HG03354 (cell line): ENCODE data around the gene COL4A2.

Experiments
- ATAC-seq: cut with Tn5 transposase; IDR thresholded peaks from one replicate; pipeline ENCODE4 v1.9.1; 2021; ENCODE audit warnings: mild to moderate bottlenecking; ENCODE audit not compliant: unreplicated experiment, poor library complexity, severe bottlenecking

Gene COL4A2

DNA sequence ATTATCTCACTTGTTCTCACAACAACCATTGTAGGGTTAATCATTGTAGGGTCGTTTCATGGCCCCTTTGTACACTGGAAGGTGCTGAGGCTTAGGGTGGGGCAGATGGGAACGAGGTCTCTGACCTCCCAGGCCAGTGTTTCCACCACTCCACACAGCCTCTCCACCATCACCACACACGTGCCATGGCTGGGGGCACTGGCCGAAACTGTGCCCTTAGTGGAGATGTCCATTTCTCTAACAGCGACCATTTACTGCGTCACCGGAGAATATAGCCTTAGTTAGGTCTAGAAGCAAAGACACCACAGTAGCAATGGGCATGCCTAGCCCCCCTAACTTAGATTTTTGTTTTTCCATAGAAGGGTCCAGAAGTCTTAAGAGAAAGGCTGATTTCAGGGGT is 36.6 kb upstream of the COL4A2 start:
- no peak for ATAC-seq

- ATAC-seq, result no peak
Observed at GRCh38 chr13:110271313-110271712, 35.8 kb upstream of the COL4A2 start.

DNA sequence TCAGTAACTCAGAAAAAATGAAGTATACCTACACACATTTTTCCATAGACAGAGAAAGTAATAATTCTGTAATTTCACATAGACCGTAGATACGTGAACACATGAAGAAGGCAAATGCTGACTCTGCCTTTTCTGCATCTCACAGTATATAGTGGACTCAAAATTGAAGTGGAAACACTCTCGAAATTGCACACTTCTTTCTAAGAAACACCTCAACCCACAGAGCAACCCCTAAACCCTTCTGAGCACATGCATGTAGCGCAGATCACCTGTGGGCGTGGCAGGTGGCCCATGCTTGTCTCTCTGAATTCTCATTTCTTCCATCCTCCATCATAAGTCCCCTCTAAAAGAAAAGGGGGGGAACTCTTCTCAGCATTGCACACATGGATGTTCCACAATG is 34.9 kb upstream of the COL4A2 start:
- no peak for ATAC-seq

DNA sequence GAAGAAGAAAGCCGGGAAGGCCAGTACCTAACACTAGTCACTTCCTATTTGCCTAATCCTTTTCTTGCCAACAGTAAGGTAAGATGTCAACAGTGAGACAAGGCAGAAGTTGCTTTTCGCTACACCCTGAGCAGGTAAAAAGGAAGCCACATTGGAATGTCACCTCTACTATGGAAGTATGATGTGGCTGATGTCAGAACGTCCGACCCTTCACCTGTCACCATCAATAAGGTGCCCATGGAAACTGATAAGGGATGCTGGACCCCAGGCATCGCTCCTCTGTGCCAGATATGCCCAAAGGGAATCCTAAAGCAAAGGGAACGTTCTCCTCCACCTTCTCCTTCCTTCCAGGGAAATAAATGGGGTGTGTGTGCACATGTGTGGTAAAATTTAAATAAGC is 34.4 kb upstream of the COL4A2 start:
- no peak for ATAC-seq

DNA sequence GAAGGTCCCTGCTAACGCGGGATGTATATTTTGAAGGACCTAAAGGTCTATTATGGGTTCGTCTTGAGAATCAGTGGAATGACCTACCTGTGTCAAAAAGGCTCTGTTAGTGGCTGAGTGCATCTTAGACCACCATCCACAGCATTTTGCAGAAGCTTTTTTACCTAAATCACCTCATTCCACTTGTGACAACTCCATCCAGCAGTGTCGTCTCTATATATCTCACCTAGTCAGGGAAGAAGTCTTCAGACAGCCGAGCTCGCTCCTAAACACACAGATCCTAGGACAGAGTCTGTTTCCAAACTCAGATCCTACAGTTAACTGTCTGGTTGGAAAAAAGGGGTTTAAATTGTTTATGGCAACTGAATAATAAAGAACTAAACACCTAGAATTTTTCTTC is 33.8 kb upstream of the COL4A2 start:
- no peak for ATAC-seq

DNA sequence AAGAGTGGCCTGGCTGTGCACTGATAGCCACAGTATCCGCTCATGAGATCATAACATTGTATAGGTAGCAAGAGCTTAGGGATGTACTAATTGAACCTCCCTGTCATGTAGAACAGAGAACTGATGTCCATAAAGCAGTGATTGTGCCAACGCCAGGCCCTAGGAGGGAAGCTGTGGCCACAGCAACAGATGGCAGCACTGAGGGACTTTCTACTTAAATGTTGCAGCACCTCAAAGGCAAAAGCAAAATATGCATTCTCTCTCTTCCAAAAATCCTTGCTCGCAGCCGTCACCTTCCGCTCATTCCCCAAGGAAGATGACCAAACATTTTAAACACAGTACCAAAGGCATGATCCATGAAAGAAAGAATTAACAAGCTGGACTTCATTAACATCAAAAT is 32.4 kb upstream of the COL4A2 start:
- ATAC-seq, result no peak

DNA sequence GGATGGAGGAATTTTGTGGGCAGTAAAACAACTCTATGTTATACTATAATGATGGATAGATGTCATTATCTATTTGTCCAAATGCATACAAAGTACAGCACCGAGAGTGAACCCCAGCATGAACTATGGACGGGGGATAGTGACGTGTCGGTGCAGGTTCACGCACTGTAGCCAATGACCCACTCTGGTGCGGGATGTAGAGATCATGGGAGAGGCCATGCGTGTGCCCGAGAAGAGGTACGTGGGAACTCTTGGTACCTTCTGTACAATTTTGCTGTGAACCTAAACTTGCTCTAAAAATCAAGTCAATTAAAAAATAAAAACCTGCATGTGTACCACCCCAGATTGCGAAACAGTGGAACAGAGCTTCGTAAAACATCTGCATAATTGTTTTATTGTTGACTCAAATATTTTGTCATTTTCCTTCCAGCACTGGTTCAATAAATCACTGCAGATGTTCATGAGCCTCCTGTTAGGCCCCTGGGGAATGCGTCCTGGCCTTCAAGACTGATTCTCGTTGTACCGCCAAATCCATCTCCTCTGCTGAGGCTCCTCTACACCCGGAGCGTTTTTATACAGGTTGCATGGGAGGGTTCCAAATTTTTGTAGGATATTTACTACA is 31.0 kb upstream of the COL4A2 start:
- no peak for ATAC-seq

DNA sequence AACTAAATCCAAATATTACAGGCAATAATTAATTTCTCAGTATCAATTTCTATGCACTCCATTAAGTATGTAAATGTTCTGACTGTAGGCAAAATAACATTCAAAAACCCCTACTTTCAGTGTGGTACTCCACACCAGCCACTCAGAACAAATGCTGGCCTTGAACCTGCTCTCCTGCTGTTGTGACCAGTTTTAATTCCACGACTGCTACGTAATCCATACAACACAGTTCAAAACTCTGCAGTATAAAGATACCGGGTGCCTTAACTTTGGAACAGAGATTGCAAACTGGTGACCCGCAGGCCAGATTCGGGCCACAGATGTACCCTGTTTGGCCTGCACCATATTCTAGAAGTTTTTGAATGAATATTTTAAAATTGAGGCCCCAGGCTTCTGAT is 30.5 kb upstream of the COL4A2 start:
- no peak for ATAC-seq

GRCh38 chr13:110277357-110277975 is 29.6 kb upstream of the COL4A2 start:
- ATAC-seq, result no peak

DNA sequence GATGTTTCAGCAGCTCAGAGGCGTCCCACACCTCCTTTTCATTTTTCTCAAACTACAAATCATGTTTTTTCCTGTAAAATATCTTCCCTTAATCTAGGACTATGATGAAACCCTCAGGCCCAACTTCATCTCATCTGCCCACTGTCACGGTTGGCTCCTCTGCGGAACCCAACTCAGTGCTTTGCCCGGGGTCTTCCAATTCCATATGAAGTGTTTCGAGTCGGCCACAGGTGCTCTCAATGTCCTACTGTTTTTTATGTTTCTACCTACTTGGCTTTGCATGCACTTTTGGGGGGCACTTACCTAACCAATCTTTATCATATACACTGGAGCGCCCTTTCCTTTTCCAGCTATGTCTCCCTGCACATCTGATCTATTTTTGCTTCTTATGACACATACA is 28.2 kb upstream of the COL4A2 start:
- no peak for ATAC-seq

GRCh38 chr13:110279684-110280083 is 27.4 kb upstream of the COL4A2 start:
- no peak for ATAC-seq

DNA sequence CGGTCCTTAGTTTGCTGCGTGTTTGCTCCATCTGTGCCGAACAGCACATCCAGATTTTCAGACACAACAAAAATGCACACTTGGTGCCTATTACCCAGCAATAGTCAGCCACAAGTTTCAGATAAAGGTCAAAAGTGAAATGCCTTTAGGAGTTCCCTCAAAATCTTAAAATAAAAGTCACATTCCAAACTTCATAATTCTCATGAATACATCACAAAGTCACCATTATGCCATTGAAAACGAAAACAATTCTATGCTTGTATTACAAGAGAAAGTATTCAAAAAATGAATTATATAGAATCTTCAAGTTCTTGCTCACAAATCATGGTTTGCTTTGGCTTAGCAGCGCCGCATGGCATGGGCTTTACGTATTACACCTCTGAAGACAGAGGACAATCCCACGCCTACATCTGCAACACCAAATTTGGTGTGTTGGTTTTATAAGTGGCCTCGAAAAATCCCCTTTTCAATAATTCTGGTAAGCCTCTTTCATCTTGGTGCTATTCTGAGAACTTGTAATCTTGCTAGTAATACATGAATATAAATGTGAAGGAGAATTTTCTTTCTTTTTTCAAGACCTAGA is 26.8 kb upstream of the COL4A2 start:
- no peak for ATAC-seq

- no peak for ATAC-seq
Observed at GRCh38 chr13:110280985-110281688, 25.9 kb upstream of the COL4A2 start.

DNA sequence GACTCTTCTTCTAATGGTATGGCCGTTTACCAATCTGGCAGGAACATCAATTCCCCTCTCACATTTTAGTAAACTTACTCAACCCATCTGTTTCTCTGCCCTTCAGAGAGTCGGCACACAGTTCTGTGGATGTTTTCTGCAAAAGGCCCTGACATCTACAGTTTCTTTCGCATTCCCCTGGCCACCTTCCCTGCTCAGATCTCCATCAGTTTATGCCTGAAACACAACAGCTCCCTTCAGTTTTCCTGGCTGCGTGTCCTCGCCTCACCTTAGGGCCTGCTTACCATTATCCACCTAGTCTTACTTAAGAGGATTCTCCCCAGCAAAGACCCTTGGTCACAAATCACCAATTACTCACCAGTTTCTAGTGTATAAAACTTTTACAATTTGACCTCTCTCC is 25.3 kb upstream of the COL4A2 start:
- ATAC-seq, result no peak

- no peak for ATAC-seq
Observed at GRCh38 chr13:110282316-110282841, 24.7 kb upstream of the COL4A2 start.

DNA sequence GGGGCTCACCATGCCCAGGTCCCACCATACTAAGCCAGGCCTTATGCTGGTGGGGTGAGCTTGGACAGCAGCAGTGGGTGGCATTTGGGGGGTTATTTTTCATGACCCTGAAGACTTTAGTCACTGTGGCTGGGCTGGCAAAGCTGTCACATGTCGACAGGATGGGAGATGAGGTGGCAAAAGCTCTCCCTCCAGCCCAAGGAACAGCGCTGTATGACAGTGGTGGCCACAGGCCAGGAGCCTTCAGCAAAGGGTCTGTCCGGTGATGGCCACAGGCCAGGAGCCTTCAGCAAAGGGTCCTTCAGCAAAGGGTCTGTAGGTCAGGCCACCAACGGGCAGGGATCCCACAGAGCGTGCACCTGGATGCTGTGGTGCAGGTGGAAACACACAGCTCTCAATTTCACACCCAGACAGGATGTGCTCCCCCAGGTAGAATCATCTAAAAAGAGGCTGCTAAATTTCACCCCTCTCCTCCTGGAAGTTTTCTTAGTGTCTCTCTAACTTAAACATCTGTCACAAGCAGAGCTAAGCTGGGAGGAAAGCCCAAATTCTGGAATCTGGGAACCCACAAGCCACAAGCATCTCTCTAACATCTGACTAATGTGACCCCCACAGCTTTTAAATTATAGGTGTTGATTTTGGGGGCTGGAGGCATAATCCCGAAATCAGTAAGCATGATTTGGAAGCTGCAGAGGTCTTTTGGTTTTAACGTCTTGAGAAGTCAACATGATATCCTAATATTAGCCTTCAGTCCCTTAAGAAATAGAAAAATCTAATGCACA is 23.2 kb upstream of the COL4A2 start:
- no peak for ATAC-seq

- no peak for ATAC-seq
Observed at GRCh38 chr13:110284779-110285484, 22.2 kb upstream of the COL4A2 start.

GRCh38 chr13:110285991-110286832 is 20.9 kb upstream of the COL4A2 start:
- no peak for ATAC-seq
